GM12864 (cell line): Measurements from ENCODE around the gene NPC1.

Experiments used
- DNase-seq: peaks from one replicate; pipeline ENCODE4 v3.0.0-alpha.2; 2011; ENCODE audit warnings: low read depth
- H3K4me3 ChIP-seq: 2 replicates; pipeline ENCODE4 v1.5.1; 2011; ENCODE audit warnings: mild to moderate bottlenecking, low read depth, low read length, control low read depth
- TF ChIP-seq, protein P1 (sequence below): IDR thresholded peaks from 2 replicates; pipeline ENCODE4 v1.5.1; 2011; ENCODE audit warnings: low read depth, mild to moderate bottlenecking, moderate library complexity, low read length, control low read depth, inconsistent platforms; ENCODE audit errors: missing control alignments

NPC1 gene

DNA sequence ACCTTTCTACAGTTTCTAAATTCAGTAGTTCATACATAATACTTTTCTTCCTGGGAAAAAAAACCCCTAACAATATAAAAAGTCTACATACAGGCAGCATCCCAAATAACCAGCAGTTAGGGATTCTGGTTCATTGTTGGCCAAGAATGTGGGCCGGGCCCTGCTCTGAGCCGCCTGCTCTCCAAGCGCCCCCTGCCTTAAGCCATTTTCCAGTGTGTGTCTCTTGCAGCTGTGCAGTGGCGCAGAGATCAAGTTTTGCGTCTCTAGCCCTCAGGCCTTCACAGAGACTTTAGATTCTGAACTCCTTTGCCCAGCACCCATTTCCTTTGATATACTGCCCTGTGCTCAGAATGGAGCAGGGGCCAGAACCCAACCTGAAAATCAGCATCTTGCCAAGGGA lies 50.1 kb downstream of the NPC1 start:
- TF ChIP-seq, protein P1, sequence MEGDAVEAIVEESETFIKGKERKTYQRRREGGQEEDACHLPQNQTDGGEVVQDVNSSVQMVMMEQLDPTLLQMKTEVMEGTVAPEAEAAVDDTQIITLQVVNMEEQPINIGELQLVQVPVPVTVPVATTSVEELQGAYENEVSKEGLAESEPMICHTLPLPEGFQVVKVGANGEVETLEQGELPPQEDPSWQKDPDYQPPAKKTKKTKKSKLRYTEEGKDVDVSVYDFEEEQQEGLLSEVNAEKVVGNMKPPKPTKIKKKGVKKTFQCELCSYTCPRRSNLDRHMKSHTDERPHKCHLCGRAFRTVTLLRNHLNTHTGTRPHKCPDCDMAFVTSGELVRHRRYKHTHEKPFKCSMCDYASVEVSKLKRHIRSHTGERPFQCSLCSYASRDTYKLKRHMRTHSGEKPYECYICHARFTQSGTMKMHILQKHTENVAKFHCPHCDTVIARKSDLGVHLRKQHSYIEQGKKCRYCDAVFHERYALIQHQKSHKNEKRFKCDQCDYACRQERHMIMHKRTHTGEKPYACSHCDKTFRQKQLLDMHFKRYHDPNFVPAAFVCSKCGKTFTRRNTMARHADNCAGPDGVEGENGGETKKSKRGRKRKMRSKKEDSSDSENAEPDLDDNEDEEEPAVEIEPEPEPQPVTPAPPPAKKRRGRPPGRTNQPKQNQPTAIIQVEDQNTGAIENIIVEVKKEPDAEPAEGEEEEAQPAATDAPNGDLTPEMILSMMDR: no peak

DNA sequence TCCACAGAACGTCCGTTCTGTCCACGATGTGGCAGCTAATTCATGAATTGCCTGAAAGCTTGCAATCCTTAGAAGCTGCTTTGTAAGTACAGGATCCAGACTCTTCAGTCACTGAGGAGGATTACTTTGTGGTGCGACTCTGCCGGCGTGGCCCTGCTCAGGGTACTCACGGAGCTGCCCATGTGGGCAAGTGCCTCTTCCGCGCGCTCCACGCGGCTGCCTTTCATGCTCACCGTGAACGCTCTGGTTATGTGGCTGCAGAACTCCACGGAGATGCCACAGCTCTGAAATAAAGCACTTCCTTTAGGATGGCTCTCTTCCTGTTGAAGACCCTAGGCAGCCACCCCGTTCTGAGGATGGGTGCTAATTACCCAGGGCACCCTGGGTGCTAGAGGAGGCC lies 52.0 kb downstream of the NPC1 start:
- no peak for DNase-seq
- TF ChIP-seq, protein P1: no peak
- H3K4me3 ChIP-seq: no peak overlapping the region

More for the DNA sequence above, 50.1 kb downstream of the NPC1 start:
- no peak overlapping the region for H3K4me3 ChIP-seq
- DNase-seq: no peak

DNA sequence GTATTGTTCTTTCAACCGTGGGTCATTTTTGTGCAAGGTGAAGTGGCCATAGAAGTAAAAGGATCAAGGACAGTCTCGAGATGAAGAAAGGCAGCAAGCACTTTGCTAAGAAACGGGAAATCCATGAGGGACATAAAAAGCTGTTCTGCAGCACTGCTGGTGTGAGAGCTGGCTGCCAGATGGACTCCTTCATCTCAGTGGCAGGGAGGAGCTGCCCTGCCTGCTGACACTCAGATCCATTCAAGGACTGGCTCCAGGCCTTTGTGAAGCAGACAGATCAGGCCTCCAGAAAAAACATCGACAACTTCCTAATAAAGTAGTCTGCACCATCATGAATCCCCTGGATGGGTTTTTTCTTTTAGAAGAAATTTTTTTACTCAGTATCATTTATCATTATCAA lies 53.5 kb downstream of the NPC1 start:
- no peak overlapping the region for H3K4me3 ChIP-seq
- TF ChIP-seq, protein P1: no peak
- no peak for DNase-seq

DNA sequence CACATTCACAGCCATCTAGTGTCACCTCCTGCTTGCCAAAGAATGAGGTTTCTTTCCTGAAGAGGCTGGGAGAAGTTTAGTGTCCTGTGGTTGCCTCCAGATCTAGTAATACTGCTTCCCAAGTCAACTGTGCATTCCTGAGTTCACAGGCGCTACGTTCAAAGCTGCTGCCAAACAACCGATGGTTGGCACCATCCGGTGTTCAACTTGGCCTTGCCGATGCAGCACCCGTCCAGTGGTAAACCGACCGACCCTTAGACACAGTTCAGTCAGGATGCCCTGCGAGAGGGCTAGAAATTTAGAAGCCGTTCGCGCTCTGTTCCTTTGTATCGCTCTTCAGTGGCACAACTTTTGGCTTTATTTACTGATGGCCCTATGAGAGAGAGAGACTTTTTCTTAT lies 54.4 kb downstream of the NPC1 start:
- DNase-seq: no peak
- no peak overlapping the region for H3K4me3 ChIP-seq
- TF ChIP-seq, protein P1: no peak

DNA sequence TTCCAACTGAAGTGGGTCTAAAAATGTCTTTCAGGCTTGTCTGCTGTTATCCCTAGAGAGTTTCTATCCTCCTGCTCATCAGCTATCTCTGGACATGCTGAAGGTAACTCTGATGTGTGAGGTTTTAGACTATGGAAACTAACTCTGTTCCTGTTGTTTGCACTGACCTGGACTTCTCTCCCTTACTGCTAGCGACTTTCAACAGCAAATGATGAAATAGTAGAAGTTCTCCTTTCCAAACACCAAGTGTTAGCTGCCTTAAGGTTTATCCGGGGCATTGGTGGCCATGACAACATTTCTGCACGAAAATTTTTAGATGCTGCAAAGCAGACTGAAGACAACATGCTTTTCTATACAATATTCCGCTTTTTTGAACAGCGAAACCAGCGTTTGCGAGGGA lies 56.1 kb downstream of the NPC1 start:
- H3K4me3 ChIP-seq: no peak overlapping the region
- TF ChIP-seq, protein P1: no peak
- no peak for DNase-seq

DNA sequence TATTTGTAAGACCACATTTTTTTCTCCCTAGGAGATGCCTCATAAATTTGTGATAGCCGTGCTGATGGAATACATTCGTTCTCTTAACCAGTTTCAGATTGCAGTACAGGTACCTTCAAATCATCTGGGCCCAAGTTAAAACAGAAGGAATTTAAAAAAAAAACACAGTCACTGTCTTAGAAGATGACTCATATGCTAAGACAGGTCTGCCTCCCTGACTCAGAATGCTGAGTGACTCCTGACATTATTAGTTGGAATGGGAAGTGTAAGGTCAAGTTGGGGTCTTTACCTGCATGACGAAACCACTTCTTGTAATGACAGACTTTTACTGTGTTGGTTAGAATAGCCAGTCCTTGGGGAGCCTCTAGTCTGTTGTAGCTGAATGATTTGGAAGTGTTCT lies 56.7 kb downstream of the NPC1 start:
- DNase-seq: peak; percentile 15
- no peak overlapping the region for H3K4me3 ChIP-seq
- TF ChIP-seq, protein P1: no peak

DNA sequence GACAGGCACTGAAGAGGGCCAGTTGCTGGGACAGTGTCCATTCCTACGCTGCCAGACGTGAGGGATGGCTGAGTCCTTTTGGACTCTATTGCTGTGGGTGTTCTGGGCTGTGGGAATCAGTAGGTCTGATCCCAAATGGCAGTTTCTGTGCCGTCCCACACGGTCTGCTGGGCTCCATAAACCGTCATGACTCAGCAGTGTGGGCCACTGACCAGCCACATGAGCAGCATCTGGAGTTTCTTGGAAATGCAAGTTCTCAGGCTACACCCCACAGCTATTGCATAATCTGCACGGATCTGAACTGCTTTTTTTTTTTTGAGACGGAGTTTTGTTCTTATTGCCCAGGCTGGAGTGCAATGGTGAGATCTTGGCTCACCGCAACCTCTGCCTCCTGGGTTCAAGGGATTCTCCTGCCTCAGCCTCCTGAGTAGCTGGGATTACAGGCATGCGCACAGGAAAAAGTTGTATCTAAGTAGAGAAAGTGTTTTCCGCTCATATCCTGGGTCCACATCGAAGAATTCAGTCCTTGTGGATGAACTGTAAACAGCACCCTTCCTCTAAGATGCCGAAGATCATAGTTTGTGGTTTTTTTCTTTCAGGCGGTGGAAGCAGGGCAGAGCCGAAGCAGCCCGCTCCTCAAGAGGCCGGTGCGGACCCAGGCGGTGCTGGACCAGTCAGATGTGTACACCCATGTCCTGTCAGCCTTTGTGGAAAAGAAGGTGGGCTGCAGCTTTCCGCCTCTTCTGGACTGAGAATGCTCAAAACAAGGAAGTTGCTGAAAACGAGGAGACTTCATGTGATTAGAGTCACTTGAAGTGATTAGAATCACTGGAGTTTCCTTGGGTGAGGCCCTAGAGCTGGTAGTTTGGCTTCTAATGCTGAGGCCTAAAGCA lies 57.5 kb downstream of the NPC1 start:
- no peak for DNase-seq
- H3K4me3 ChIP-seq: no peak overlapping the region
- TF ChIP-seq, protein P1: no peak
